Activated B cell treated with CpG ODN at 0.5 μM for 24 hours (primary cell): ENCODE data around the gene RELL1. TPM values are rescaled to one million over a fixed set of nuclear protein-coding genes. Genes with fewer than 3 reads are reported as not detected.

ENCODE experiments used
- ATAC-seq: fragments of 200-7000 bp; cut with Tn5 transposase; one replicate; pipeline ENCODE4 v1.10.0; 2021; ENCODE audit warnings: low read depth, mild to moderate bottlenecking, moderate library complexity
- CTCF ChIA-PET: fragments of 350-600 bp; sonication (Branson Sonifier 250); formaldehyde crosslinking; loops from one replicate; lab custom pipeline; 2021; ENCODE audit warnings: antibody characterized with exemption; lab: Charles Lee
- POLR2A ChIA-PET: fragments of 350-600 bp; sonication (Branson Sonifier 250); formaldehyde crosslinking; loops from one replicate; lab custom pipeline; 2021; ENCODE audit warnings: antibody characterized with exemption; lab: Charles Lee
- DNase-seq: peaks from one replicate; pipeline ENCODE4 v3.0.0; 2022
- H3K27ac Mint-ChIP-seq: one replicate; pipeline ENCODE4 v1.8.0; 2020; ENCODE audit warnings: mixed read lengths
- H3K27me3 Mint-ChIP-seq: one replicate; pipeline ENCODE4 v1.8.0; 2021; ENCODE audit warnings: mixed read lengths
- H3K36me3 Mint-ChIP-seq: one replicate; pipeline ENCODE4 v1.8.0; 2021; ENCODE audit warnings: low read depth, mixed read lengths
- H3K4me1 Mint-ChIP-seq: one replicate; pipeline ENCODE4 v1.8.0; 2021; ENCODE audit warnings: mixed read lengths
- H3K4me3 Mint-ChIP-seq: one replicate; pipeline ENCODE4 v1.8.0; 2020; ENCODE audit warnings: mild to moderate bottlenecking, mixed read lengths
- H3K9me3 Mint-ChIP-seq: one replicate; pipeline ENCODE4 v1.8.0; 2020; ENCODE audit warnings: mixed read lengths
- CTCF ChIP-seq: fragments of 200-600 bp; IDR thresholded peaks from one replicate; pipeline ENCODE4 v1.8.0; 2022; ENCODE audit warnings: antibody characterized with exemption, mild to moderate bottlenecking
- intact Hi-C: fragments of 100-400 bp; cut with micrococcal nuclease; formaldehyde crosslinking; loops from one replicate; pipeline ENCODE4 v1.15.1; 2024
- total RNA-seq: library from RNA; stranded (reverse); gene quantifications from 2 replicates; pipeline ENCODE4 v1.2.3, GENCODE V29; 2022

RELL1 gene
- total RNA-seq, 1 donor from 2014 or later, result 0.71 TPM

GRCh38 chr4:37725718-37726117 lies 39.5 kb upstream of the RELL1 start:
- Mint-ChIP-seq H3K9me3 (no peaks in the 10 kb centered on the region), H3K27me3 (peaks cover 2% of the 10 kb centered on the region), H3K4me1 (no peaks in the 10 kb centered on the region), H3K27ac (no peak overlapping the region), H3K36me3 (no peaks in the 10 kb centered on the region), H3K4me3 (no peak overlapping the region)
- intact Hi-C loops, result no loop called here
- no peak for ATAC-seq
- ChIA-PET CTCF (no interaction called here), POLR2A (no interaction called here)
- no peak for DNase-seq
- TF ChIP-seq CTCF, result no peak

GRCh38 chr4:37723067-37723466 lies 36.9 kb upstream of the RELL1 start:
- Mint-ChIP-seq H3K27me3 (peaks cover 3% of the 10 kb centered on the region), H3K9me3 (no peaks in the 10 kb centered on the region), H3K27ac (no peak overlapping the region), H3K4me1 (no peaks in the 10 kb centered on the region), H3K4me3 (no peak overlapping the region), H3K36me3 (no peaks in the 10 kb centered on the region)
- CTCF ChIA-PET, result no interaction called here
- intact Hi-C loops, result no loop called here
- no peak for TF ChIP-seq CTCF
- DNase-seq (no peak), ATAC-seq (no peak)
- POLR2A ChIA-PET, result no interaction called here

- Mint-ChIP-seq H3K27me3 (peaks cover 6% of the 10 kb centered on the region), H3K4me3 (no peak overlapping the region), H3K4me1 (no peaks in the 10 kb centered on the region), H3K36me3 (no peaks in the 10 kb centered on the region), H3K27ac (no peak overlapping the region), H3K9me3 (no peaks in the 10 kb centered on the region)
- no peak for TF ChIP-seq CTCF
- ATAC-seq, result no peak
- CTCF ChIA-PET, result no interaction called here
- POLR2A ChIA-PET, result no interaction called here
- intact Hi-C loops, result no loop called here
- DNase-seq, result no peak
Measured at GRCh38 chr4:37721995-37722638, 35.9 kb upstream of the RELL1 start.

DNA sequence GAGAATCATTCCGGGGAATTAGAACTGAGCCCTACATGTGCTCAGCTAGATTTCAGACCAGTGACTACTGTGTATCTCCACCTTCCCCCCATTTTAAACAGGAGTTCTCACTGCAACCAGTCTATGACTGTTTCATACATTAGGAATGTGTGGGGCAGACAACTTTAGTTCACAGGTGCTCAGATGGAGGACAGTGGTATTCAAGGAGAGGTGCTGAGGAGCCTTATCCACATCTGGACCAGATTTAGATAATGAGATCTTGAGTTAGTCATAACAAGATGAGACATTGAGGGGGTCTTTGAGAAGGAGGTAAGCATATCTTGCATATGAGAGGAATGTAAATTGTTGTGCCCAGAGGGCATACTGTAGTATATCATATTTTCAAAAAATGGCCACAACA lies 32.8 kb upstream of the RELL1 start:
- H3K36me3 Mint-ChIP-seq, result no peaks in the 10 kb centered on the region
- no peak for TF ChIP-seq CTCF
- ChIA-PET POLR2A (no interaction called here), CTCF (no interaction called here)
- no peak for ATAC-seq
- H3K27me3 Mint-ChIP-seq, result peaks cover 12% of the 10 kb centered on the region
- no peak overlapping the region for H3K27ac Mint-ChIP-seq
- peaks cover 3% of the 10 kb centered on the region for H3K4me1 Mint-ChIP-seq
- H3K9me3 Mint-ChIP-seq, result no peaks in the 10 kb centered on the region
- intact Hi-C loops, result no loop called here
- H3K4me3 Mint-ChIP-seq, result no peak overlapping the region
- DNase-seq, result no peak

DNA sequence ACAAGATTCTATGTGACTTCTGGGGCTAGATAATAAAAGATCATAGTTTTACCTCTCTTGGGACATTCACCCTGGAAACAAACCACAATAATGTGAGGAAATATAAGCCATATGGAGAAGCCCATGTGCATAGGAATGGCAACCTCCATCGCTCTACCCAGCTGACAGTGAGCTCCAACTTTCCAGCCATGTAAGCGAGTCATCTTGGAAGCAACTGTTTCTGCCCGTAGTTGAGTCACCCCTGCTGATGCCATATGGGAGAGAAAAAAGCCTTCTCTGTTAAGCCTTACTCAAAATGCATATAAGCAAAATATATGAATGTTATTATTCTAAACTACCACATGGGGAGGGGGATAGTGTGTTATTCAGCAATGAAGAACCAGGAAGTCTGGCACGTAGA lies 31.4 kb upstream of the RELL1 start:
- no peak for TF ChIP-seq CTCF

More for the DNA sequence above, 31.4 kb upstream of the RELL1 start:
- intact Hi-C loops, result no loop called here
- DNase-seq (no peak), ATAC-seq (no peak)
- H3K4me1 Mint-ChIP-seq, result peaks cover 3% of the 10 kb centered on the region
- ChIA-PET CTCF (no interaction called here), POLR2A (no interaction called here)
- peaks cover 12% of the 10 kb centered on the region for H3K27me3 Mint-ChIP-seq
- H3K27ac Mint-ChIP-seq, result no peak overlapping the region
- H3K9me3 Mint-ChIP-seq, result no peaks in the 10 kb centered on the region
- no peak overlapping the region for H3K4me3 Mint-ChIP-seq
- no peaks in the 10 kb centered on the region for H3K36me3 Mint-ChIP-seq
